CD4-positive, alpha-beta T cell treated with Interleukin-21 for 1 hour (primary cell): ENCODE data around the gene F2RL1.
"Not testable (repeated sequence)": the region's sequence is repeated elsewhere in the genome, so short reads cannot be mapped to it uniquely, and the experiment has no call there.

Experiments
- DNase-seq: peaks from one replicate; pipeline ENCODE4 v3.0.0-alpha.2; 2020

F2RL1 gene

DNA sequence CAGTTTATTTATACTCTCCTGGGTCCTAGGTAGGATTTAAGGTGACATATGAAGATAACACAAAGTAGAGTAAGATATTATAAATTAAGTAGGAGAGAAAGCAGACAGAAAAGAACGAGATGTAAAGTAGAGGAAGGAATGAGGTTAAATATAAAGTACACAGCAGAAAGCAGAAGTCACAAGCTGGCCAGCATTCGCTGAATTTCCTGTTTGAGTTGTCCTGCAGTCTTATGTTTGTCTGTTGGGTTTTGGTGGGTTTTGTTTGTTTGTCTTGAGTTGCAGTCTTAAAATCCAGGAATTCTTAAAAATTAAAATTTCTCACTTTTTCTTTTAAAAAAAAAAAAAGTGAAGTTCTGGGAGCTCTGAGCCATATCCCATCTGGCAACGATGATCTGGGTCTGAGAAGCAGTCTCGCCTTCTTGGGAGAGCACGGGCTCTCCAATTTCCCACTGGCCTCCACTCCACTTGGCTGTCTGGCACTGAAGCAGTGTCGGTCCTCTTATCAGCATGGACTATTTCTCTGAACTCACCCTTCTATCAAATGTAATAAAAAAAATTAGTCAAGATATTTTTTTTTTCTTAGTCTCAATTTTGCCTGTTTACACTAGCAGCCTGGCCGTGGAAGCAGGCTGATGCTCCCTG is 33.0 kb downstream of the F2RL1 start:
- no peak for DNase-seq

DNA sequence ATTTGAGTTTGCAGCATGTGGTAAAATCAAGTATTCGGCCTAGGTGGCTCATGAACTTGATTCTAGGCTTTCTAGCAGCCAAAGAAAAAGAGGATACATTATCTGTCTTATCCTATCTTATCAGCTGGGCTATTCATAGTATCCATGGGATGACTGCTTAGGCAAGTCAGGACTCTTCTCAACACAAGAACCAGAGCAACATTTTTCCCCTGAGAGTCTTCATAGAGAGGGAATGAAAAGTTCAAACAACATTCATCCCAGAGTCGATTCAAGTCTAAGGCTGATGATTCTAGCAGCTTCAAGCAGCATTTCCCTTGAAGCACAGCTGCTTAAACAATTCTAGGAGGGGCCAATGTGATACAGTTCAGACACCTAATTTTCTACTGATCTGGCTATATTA is 33.9 kb downstream of the F2RL1 start:
- no peak for DNase-seq

DNA sequence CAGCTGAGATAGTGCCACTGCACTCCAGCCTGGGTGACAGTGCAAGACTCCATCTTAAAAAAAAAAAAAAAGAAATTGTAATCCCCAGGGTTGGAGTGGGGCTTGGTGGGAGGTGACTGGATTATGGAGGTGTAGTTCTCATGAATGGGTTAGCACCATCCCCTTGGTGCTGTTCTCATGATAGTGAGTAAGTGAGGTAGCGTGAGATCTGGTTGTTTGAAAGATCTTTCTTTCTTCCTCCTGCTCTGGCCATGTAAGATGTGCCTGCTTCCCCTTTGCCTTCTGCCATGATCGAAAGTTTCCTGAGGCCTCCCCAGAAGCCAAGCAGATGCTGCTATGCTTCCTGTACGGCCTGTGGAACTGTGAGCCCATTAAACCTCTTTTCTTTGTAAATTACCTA is 34.9 kb downstream of the F2RL1 start:
- DNase-seq, result not testable (repeated sequence)

DNA sequence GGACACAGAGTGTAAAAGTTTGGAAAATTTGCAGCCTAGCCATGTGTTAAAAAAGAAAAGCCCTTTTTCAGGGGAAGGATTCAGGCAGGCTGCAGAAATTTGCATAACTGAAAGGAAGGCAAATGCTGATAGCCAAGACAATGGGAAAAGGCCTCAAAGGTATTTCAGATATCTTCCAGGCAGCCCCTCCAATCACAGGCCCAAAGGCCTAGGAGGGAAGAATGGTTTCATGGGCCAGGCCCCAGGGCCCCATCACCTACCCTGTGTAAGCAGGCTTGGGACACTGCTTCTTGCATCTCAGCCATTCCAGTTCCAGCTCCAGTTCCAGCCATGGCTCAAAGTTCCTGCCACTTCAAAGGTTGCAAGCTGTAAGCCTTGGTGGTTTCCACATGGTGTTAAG is 35.8 kb downstream of the F2RL1 start:
- DNase-seq, result no peak

DNA sequence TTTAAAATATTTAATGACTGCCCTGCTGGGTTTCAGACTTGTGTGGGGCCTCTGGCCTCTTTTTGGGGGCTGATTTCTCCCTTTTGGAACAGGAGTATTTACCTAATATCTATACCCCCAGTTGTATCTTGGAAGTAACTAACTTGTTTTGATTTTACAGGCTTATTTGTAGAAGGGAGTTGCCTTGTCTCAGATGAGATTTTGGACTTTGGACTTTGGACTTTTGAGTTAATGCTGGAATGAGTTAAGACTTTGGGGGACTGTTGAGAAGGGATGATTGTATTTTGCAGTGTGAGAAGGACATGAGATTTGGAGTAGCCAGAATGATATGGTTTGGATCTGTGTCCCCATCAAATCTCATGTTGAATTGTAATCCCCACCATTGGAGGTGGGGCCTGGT is 36.7 kb downstream of the F2RL1 start:
- DNase-seq, result not testable (repeated sequence)

DNA sequence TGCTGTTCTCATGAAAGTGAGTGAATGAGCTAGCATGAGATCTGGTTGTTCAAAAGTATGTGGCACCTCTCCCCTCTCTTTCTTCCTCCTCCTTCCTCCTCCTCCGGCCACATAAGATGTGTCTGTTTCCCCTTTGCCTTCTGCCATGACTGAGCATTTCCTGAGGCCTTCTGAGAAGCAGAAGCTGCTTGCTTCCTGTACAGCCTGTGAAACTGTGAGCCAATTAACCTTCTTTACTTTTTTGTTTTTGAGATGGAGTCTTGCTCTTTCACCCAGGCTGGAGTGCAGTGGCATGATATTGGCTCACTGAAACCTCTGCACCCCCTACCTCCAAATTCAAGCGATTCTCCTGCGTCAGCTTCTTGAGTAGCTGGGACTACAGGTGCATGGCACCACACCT is 37.1 kb downstream of the F2RL1 start:
- DNase-seq, result peak; percentile 54

DNA sequence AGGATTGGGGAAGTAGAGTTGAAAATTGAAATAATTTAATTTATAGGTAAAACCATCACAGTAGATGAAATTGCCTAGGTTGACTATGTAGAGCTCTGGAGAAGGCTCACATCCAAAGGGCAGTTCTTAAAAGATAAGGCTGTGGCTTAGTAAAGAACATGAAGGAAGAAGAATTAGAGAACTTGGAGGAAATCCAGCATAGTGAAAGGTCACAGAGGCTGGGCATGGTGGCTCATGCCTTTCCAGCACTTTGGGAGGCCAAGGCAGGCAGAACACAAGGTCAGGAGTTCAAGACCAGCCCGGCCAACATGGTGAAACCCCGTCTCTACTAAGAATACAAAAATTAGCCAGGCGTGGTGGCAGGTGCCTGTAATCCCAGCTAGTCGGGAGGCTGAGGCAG is 38.0 kb downstream of the F2RL1 start:
- not testable (repeated sequence) for DNase-seq

DNA sequence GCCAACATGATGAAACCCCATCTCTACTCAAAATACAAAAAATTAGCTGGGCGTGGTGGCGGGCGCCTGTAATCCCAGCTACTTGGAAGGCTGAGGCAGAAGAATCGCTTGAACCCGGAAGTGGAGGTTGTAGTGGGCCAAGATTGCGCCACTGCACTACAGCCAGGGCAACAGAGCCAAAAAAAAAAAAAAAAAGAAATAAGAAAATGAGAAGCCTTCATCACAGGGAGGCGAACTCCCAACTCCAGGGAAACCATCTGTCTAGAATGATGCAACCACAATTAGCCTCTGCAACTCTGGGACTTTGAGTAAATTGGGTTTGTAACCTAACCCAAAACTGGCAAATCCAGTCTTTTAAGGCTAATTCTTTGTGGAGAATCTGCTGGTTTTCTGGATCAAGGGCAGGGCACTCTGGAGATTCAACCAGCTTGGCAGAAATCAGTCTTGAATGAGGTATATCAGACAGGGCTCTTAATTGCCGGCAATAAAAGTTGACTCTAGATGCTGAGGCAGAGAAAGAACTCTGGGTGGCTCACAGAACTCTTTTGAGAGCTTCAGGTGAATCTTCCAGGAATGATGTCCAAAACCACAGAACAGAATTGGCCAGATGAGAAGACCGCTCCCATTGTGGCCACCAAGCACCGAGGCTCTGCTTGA is 40.9 kb downstream of the F2RL1 start:
- no peak for DNase-seq

DNA sequence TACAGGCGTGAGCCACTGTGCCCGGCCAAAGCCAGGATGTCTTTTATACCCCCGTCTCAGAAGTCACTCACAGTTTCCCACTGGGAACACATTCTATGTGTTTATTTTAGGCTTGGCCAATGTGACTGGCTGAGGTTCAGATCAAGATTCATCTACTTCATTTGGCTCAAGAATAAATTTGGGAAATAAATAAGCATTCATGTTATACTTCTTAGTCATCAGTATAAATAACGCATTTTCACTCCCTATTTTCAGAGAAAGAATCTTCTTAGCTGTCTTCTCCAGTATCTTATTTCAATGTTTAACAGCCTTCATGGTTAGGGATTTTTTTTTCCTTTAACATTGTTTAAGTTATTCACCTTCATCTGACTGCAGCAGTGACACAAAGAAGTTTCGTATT is 42.8 kb downstream of the F2RL1 start:
- DNase-seq, result no peak

DNA sequence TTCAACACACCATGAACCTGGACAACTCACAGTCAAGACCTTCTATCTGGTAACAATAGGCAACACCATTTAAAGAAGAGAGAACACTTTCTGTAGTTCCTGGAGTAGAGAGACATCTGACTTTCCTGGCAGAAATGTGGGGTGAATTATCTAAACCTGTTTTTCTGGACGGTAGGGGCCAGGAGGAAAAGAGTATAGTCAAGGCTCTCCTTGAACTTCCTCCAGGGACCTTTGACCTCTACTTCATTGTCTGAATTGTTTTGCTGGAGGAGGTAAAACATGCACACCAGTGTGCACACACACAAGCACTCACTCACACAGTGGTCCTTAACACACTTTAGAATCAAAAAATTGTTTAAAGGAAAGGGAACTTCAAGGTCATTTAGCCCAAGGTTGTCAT is 44.2 kb downstream of the F2RL1 start:
- no peak for DNase-seq

DNA sequence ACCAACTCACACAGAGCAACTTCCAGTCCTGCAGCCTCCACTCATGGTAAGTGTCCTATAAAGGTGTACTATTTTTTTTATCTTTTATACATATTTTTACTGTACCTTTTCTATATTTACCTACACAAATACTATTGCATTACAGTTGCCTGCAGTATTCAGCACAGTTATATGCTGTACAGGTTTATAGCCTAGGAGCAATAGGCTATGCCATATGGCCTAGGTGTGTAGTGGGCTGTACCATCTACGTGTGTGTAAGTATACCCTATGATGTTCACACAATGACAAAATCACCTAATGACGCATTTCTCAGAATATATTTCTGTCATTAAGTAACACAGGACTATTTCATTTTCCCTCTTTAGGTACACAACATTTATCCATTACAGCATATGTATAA is 47.7 kb downstream of the F2RL1 start:
- DNase-seq, result no peak

DNA sequence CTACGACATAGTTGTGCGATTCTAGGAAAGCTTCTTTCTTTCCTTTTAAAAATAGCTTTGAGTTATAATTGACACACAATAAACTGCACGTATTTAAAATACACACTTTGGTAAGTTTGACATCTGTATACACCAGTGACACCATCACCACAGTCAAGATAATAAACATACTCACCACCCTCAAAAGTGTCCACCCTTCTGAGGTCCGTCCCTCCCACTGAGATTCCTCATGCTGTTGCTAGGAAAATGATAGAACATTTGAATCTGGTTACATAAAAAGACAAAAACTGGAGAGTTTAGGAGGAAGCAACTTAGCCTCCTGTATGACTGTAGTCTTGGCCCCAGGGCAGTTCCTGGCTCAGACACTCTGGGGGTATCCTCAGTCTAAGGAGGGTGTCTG is 48.2 kb downstream of the F2RL1 start:
- DNase-seq, result no peak

DNA sequence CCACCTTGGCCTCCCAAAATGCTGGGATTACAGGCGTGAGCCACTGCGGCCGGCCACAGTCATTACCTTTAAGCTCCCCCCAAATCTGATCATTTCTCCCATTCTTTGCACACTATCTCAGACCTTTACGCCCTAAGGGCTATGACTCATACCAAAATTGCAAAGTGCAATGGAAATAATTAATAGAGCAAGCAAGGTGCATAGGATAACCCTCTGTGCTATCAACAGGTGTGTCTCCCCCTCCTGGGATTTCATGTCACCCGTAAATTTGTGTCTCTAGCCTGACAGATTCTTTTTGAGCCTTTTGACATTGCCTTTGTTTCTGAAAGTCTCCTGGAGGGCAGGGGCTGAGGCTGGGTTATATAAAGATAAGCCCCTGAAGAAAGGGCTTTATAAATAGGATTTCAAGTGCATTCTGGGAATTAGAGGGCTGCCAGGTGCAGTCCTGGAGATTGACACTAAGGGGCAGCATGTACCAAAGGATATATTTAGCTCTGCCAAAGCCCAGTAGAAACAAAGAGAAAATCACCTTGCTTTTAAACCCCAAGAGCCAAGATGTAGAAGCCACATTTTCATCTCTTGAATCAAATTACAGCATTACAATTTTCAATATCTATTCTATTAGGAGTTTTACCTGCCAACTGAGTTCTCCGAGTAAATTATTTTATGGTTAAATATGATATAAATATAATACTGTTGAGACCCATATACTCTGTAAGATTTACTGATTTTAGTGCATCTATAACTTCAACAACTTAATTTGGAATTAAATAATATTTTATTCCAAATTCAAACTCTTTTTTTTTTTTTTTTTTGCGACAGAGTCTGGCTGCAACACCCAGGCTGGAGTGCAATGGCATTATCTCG is 49.2 kb downstream of the F2RL1 start:
- DNase-seq, result peak; percentile 68

DNA sequence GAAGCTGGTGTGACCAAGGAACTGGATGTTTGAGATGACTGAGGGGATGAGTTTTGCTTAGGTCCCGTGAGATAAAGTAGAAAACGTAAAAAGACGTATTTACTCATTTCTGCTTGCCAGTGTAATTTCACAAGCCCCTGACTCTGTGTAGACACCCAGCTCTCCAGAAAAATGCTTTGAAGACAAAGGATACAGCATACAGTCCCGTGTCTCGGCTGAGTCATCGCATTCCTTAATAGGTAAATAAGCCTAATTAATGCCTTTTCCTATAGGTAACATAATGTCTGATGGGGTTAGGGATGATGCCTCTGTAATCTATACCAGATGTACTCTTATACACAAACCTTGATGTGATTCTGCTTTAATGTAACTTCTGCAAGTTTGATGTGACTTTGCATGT is 51.2 kb downstream of the F2RL1 start:
- no peak for DNase-seq

DNA sequence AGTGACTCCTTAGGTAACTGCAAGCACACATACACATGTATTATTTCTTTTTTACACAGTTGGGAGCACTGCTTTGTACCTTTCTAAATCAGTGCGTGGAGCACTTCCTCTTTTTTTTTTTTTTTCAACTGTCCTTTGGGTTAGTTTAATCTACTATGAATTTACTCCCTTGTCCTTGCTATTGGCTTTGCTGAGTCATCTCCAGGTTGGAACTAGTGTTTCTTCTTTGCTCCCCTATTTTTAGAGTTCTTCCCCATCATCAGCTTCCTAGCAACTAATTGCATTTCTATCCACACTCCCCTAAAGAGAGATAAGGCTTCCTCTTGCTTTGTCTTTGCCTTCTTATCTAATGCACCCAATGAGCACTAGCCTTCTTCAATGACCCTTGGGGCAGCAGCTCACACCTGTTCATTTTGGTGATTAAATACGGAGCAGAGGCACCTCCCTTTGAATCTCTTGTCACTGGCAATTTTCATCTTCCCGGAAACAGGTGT is 55.3 kb downstream of the F2RL1 start:
- no peak for DNase-seq
